HepG2 (cell line): ENCODE data around the gene ABCA4. TPM values are rescaled to one million over a fixed set of nuclear protein-coding genes. Genes with fewer than 3 reads are reported as not detected.

ENCODE experiments used
- FOXK2 ChIP-seq: fragments of 450-650 bp; IDR thresholded peaks from 2 replicates; pipeline ENCODE4 v1.6.1; 2016
- JUNB ChIP-seq: sonication (generic); formaldehyde crosslinking; IDR thresholded peaks from 2 replicates; pipeline ENCODE4 v1.8.0; 2022; ENCODE audit warnings: missing genetic modification reagents, mild to moderate bottlenecking, borderline replicate concordance
- RFXANK ChIP-seq: IDR thresholded peaks from 2 replicates; pipeline ENCODE4 v1.6.1; 2016
- SMAD3 ChIP-seq: sonication (generic); formaldehyde crosslinking; IDR thresholded peaks from 2 replicates; pipeline ENCODE4 v1.4.0; 2020; ENCODE audit warnings: missing genetic modification reagents
- SMC3 ChIP-seq: IDR thresholded peaks from 2 replicates; pipeline ENCODE4 v1.6.1; 2011; ENCODE audit warnings: low read length, improper control_type of control experiment
- ZKSCAN5 ChIP-seq: sonication (generic); formaldehyde crosslinking; IDR thresholded peaks from 2 replicates; pipeline ENCODE4 v1.5.1; 2020; ENCODE audit warnings: mild to moderate bottlenecking, missing genetic modification reagents
- ZNF3 ChIP-seq: IDR thresholded peaks from 2 replicates; pipeline ENCODE4 v1.7.0; 2017; ENCODE audit warnings: inconsistent platforms
- ZNF83 ChIP-seq: sonication (generic); formaldehyde crosslinking; IDR thresholded peaks from 2 replicates; pipeline ENCODE4 v1.4.0; 2020; ENCODE audit warnings: missing genetic modification reagents, mild to moderate bottlenecking, borderline replicate concordance
- polyA plus RNA-seq, 8 experiments: library from polyadenylated mRNA; depleted of rRNA in 3 of 8; stranded (reverse) in 7 of 8; unstranded in 1 of 8; fragments of >200 nt; fragmentation: Illumina TruSeq in 4 of 8; extraction: Trizol in 4 of 8; gene quantifications; 2 replicates each; pipeline versions ENCODE4 v1.2.1 to v1.2.3, GENCODE V29; 2011 to 2016; ENCODE audit warnings: low read depth in 4 of 8, missing spikeins in 1 of 8, mixed read lengths in 1 of 8; ENCODE audit not compliant: insufficient read depth in 1 of 8
- total RNA-seq, 5 experiments: library from RNA; depleted of rRNA; stranded (reverse); fragments of >200 nt; fragmentation: Illumina TruSeq; extraction: Trizol; gene quantifications; 2 replicates each; pipeline ENCODE4 v1.2.3, GENCODE V29; 2016; ENCODE audit warnings: low read depth in 1 of 5
- TF ChIP-seq, protein P1 (sequence below): IDR thresholded peaks from 2 replicates; pipeline ENCODE4 v1.6.1; 2016; ENCODE audit warnings: low read depth, missing genetic modification reagents, missing compliant biosample characterization
- TF ChIP-seq, protein P2 (sequence below): IDR thresholded peaks from 2 replicates; pipeline ENCODE4 v1.6.1; 2016; ENCODE audit warnings: missing biosample characterization, missing genetic modification reagents, low read depth
- TF ChIP-seq, protein P3 (sequence below): IDR thresholded peaks from 2 replicates; pipeline ENCODE4 v1.6.1; 2016; ENCODE audit warnings: missing compliant biosample characterization, missing genetic modification reagents, borderline replicate concordance
- TF ChIP-seq, protein P4 (sequence below): sonication (generic); formaldehyde crosslinking; IDR thresholded peaks from 2 replicates; pipeline ENCODE4 v1.4.0; 2020; ENCODE audit warnings: mild to moderate bottlenecking, low read depth, missing genetic modification reagents
- TF ChIP-seq, protein P5 (sequence below): sonication (generic); formaldehyde crosslinking; IDR thresholded peaks from 2 replicates; pipeline ENCODE4 v1.4.0; 2020; ENCODE audit warnings: mild to moderate bottlenecking, low read depth, missing genetic modification reagents
- TF ChIP-seq, protein P6 (sequence below): sonication (generic); formaldehyde crosslinking; IDR thresholded peaks from 2 replicates; pipeline ENCODE4 v1.5.0; 2020; ENCODE audit warnings: mild to moderate bottlenecking, missing genetic modification reagents
- TF ChIP-seq, protein P7 (sequence below): sonication (generic); formaldehyde crosslinking; IDR thresholded peaks from 2 replicates; pipeline ENCODE4 v1.5.0; 2020; ENCODE audit warnings: mild to moderate bottlenecking, missing genetic modification reagents, borderline replicate concordance

ABCA4 gene
- total and polyA plus RNA-seq, 2 of the 13 experiments (the other 11 are each of a cell fraction or from before 2014, with no cell fraction given): 0.24 to 0.67 TPM

DNA sequence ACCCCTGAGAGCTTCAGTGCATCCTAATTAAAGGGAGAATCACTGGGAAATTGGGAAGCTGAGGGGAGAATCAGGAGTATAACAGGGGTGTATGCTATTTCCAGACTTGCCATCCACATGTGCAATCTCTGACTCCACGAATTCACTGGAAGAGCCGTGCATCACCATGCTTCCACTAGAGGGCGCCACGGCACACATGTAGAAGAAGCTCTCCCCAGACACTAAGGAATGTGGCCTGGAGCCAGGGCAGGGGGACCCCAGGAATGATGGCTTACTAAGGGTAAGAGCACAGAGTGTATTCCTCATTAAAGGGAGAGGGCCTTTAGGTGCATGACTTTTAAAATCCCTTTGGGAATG lies 81.5 kb downstream of the ABCA4 start (continued):
- TF ChIP-seq, protein P1, sequence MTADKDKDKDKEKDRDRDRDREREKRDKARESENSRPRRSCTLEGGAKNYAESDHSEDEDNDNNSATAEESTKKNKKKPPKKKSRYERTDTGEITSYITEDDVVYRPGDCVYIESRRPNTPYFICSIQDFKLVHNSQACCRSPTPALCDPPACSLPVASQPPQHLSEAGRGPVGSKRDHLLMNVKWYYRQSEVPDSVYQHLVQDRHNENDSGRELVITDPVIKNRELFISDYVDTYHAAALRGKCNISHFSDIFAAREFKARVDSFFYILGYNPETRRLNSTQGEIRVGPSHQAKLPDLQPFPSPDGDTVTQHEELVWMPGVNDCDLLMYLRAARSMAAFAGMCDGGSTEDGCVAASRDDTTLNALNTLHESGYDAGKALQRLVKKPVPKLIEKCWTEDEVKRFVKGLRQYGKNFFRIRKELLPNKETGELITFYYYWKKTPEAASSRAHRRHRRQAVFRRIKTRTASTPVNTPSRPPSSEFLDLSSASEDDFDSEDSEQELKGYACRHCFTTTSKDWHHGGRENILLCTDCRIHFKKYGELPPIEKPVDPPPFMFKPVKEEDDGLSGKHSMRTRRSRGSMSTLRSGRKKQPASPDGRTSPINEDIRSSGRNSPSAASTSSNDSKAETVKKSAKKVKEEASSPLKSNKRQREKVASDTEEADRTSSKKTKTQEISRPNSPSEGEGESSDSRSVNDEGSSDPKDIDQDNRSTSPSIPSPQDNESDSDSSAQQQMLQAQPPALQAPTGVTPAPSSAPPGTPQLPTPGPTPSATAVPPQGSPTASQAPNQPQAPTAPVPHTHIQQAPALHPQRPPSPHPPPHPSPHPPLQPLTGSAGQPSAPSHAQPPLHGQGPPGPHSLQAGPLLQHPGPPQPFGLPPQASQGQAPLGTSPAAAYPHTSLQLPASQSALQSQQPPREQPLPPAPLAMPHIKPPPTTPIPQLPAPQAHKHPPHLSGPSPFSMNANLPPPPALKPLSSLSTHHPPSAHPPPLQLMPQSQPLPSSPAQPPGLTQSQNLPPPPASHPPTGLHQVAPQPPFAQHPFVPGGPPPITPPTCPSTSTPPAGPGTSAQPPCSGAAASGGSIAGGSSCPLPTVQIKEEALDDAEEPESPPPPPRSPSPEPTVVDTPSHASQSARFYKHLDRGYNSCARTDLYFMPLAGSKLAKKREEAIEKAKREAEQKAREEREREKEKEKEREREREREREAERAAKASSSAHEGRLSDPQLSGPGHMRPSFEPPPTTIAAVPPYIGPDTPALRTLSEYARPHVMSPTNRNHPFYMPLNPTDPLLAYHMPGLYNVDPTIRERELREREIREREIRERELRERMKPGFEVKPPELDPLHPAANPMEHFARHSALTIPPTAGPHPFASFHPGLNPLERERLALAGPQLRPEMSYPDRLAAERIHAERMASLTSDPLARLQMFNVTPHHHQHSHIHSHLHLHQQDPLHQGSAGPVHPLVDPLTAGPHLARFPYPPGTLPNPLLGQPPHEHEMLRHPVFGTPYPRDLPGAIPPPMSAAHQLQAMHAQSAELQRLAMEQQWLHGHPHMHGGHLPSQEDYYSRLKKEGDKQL (CRISPR knock-in tag): no peak
- TF ChIP-seq, protein P2, sequence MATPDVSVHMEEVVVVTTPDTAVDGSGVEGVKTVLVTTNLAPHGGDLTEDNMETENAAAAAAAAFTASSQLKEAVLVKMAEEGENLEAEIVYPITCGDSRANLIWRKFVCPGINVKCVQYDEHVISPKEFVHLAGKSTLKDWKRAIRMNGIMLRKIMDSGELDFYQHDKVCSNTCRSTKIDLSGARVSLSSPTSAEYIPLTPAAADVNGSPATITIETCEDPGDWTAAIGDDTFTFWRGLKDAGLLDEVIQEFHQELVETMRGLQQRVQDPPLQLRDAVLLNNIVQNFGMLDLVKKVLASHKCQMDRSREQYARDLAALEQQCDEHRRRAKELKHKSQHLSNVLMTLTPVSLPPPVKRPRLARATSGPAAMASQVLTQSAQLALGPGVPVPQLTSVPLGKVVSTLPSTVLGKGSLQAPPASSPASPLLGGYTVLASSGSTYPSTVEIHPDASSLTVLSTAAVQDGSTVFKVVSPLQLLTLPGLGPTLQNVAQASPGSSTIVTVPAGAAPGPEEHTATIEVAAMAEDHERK: no peak
- TF ChIP-seq ZNF3 (CRISPR knock-in tag) (no peak), SMAD3 (CRISPR knock-in tag) (no peak), ZKSCAN5 (CRISPR knock-in tag) (no peak), ZNF83 (CRISPR knock-in tag) (no peak), RFXANK (CRISPR knock-in tag) (no peak), SMC3 (peak; percentile 69; the same call in 1 of the 2 replicates), JUNB (CRISPR knock-in tag) (no peak), FOXK2 (no peak)
- TF ChIP-seq, protein P3, sequence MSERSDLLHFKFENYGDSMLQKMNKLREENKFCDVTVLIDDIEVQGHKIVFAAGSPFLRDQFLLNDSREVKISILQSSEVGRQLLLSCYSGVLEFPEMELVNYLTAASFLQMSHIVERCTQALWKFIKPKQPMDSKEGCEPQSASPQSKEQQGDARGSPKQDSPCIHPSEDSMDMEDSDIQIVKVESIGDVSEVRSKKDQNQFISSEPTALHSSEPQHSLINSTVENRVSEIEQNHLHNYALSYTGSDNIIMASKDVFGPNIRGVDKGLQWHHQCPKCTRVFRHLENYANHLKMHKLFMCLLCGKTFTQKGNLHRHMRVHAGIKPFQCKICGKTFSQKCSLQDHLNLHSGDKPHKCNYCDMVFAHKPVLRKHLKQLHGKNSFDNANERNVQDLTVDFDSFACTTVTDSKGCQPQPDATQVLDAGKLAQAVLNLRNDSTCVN (CRISPR knock-in tag): no peak
- TF ChIP-seq, protein P4, sequence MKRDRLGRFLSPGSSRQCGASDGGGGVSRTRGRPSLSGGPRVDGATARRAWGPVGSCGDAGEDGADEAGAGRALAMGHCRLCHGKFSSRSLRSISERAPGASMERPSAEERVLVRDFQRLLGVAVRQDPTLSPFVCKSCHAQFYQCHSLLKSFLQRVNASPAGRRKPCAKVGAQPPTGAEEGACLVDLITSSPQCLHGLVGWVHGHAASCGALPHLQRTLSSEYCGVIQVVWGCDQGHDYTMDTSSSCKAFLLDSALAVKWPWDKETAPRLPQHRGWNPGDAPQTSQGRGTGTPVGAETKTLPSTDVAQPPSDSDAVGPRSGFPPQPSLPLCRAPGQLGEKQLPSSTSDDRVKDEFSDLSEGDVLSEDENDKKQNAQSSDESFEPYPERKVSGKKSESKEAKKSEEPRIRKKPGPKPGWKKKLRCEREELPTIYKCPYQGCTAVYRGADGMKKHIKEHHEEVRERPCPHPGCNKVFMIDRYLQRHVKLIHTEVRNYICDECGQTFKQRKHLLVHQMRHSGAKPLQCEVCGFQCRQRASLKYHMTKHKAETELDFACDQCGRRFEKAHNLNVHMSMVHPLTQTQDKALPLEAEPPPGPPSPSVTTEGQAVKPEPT: no peak
- TF ChIP-seq, protein P5, sequence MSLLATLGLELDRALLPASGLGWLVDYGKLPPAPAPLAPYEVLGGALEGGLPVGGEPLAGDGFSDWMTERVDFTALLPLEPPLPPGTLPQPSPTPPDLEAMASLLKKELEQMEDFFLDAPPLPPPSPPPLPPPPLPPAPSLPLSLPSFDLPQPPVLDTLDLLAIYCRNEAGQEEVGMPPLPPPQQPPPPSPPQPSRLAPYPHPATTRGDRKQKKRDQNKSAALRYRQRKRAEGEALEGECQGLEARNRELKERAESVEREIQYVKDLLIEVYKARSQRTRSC (CRISPR knock-in tag): no peak
- TF ChIP-seq, protein P6, sequence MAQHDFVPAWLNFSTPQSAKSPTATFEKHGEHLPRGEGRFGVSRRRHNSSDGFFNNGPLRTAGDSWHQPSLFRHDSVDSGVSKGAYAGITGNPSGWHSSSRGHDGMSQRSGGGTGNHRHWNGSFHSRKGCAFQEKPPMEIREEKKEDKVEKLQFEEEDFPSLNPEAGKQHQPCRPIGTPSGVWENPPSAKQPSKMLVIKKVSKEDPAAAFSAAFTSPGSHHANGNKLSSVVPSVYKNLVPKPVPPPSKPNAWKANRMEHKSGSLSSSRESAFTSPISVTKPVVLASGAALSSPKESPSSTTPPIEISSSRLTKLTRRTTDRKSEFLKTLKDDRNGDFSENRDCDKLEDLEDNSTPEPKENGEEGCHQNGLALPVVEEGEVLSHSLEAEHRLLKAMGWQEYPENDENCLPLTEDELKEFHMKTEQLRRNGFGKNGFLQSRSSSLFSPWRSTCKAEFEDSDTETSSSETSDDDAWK (CRISPR knock-in tag): no peak
- TF ChIP-seq, protein P7, sequence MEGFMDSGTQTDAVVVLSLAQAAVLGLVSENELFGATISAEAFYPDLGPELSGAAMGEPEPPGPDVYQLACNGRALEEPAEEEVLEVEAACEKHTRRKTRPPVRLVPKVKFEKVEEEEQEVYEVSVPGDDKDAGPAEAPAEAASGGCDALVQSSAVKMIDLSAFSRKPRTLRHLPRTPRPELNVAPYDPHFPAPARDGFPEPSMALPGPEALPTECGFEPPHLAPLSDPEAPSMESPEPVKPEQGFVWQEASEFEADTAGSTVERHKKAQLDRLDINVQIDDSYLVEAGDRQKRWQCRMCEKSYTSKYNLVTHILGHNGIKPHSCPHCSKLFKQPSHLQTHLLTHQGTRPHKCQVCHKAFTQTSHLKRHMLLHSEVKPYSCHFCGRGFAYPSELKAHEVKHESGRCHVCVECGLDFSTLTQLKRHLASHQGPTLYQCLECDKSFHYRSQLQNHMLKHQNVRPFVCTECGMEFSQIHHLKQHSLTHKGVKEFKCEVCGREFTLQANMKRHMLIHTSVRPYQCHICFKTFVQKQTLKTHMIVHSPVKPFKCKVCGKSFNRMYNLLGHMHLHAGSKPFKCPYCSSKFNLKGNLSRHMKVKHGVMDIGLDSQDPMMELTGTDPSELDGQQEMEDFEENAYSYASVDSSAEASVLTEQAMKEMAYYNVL (CRISPR knock-in tag): no peak
